Endothelial cell of umbilical vein (primary cell): ENCODE data around the gene GSDME. TPM values are rescaled to one million over a fixed set of nuclear protein-coding genes. Genes with fewer than 3 reads are reported as not detected.

Experiments
- BruUV-seq: library from RNA; stranded (reverse); fragments of 400-500 nt; replicated peaks from 2 replicates; lab custom pipeline; 2021; lab: Mats Ljungman, UMichigan
- CTCF ChIA-PET: fragments of 300-600, 350-600 bp; sonication (Branson Sonifier 250); formaldehyde crosslinking; loops from one replicate; lab custom pipeline; 2021; ENCODE audit warnings: antibody characterized with exemption, inconsistent platforms; lab: Charles Lee
- POLR2A ChIA-PET: fragments of 300-600, 350-600 bp; sonication (Branson Sonifier 250); formaldehyde crosslinking; loops from one replicate; lab custom pipeline; 2021; ENCODE audit warnings: antibody characterized with exemption, inconsistent platforms; lab: Charles Lee
- DNase-seq: peaks from one replicate; pipeline ENCODE4 v3.0.0-alpha.2; 2011; ENCODE audit warnings: low read depth, low spot score
- FAIRE-seq: peaks from 2 replicates; lab custom pipeline; 2011; peaks lifted over from hg19 to GRCh38; lab: Jason Lieb, UNC
- H2AFZ ChIP-seq: 2 replicates; pipeline ENCODE4 v1.6.0; 2012; ENCODE audit warnings: low read depth, low read length, control low read depth, inconsistent platforms
- H3K27ac ChIP-seq: 2 replicates; pipeline ENCODE4 v1.5.1; 2011; ENCODE audit warnings: low read depth, mild to moderate bottlenecking, control low read depth, low read length, moderate library complexity; ENCODE audit not compliant: insufficient read depth
- H3K27me3 ChIP-seq, 2 experiments: 2 replicates each; pipeline versions ENCODE4 v1.6.0 to v1.6.1; 2011; ENCODE audit warnings: low read length in 2 of 2, mixed read lengths in 1 of 2; ENCODE audit not compliant: control insufficient read depth in 2 of 2, insufficient read depth in 2 of 2
- H3K36me3 ChIP-seq, 2 experiments: 2 replicates in 1 of 2; 3 replicates in 1 of 2; pipeline ENCODE4 v1.5.1; 2011; ENCODE audit warnings: low read length in 2 of 2, mild to moderate bottlenecking in 1 of 2, moderate library complexity in 1 of 2; ENCODE audit not compliant: control insufficient read depth in 2 of 2, insufficient read depth in 2 of 2; ENCODE audit errors: extremely low read depth in 1 of 2
- H3K4me1 ChIP-seq: 3 replicates; pipeline ENCODE4 v1.5.1; 2011; ENCODE audit warnings: mild to moderate bottlenecking, low read length; ENCODE audit not compliant: control insufficient read depth, insufficient read depth; ENCODE audit errors: extremely low read depth
- H3K4me2 ChIP-seq: 2 replicates; pipeline ENCODE4 v1.6.1; 2011; ENCODE audit warnings: low read length, control low read depth, mixed read lengths; ENCODE audit not compliant: insufficient read depth
- H3K4me3 ChIP-seq, 3 experiments: fragments of 200-600 bp in 1 of 3; sonication (generic), shearing (Covaris generic) in 1 of 3; replicated peaks in 1 of 3; 2 replicates each; pipeline ENCODE4 v1.5.1; 2011 to 2016; ENCODE audit warnings: control low read depth in 3 of 3, low read length in 3 of 3, mild to moderate bottlenecking in 2 of 3, inconsistent platforms in 1 of 3, low read depth in 1 of 3, moderate library complexity in 1 of 3; ENCODE audit not compliant: insufficient read depth in 1 of 3
- H3K79me2 ChIP-seq: 2 replicates; pipeline ENCODE4 v1.6.0; 2012; ENCODE audit warnings: low read length, inconsistent platforms; ENCODE audit not compliant: control insufficient read depth, insufficient read depth
- H3K9ac ChIP-seq: replicated peaks from 2 replicates; pipeline ENCODE3; 2011; ENCODE audit warnings: low read length, control low read depth; ENCODE audit not compliant: insufficient read depth; ENCODE audit errors: extremely low read depth
- H3K9me1 ChIP-seq: replicated peaks from 3 replicates; pipeline ENCODE4 v1.6.0; 2011; ENCODE audit warnings: mild to moderate bottlenecking, low read length; ENCODE audit not compliant: control insufficient read depth, insufficient read depth; ENCODE audit errors: extremely low read depth
- H3K9me3 ChIP-seq: replicated peaks from 2 replicates; pipeline ENCODE4 v1.5.1; 2012; ENCODE audit warnings: low read length, inconsistent platforms; ENCODE audit not compliant: control insufficient read depth, insufficient read depth
- H4K20me1 ChIP-seq: replicated peaks from 2 replicates; pipeline ENCODE3; 2011; ENCODE audit warnings: mild to moderate bottlenecking, low read length; ENCODE audit not compliant: control insufficient read depth, insufficient read depth; ENCODE audit errors: extremely low read depth
- EZH2 ChIP-seq: IDR thresholded peaks from 2 replicates; pipeline ENCODE4 v1.6.1; 2012; ENCODE audit warnings: borderline replicate concordance, low read depth, mild to moderate bottlenecking, moderate library complexity, low read length, inconsistent platforms; ENCODE audit not compliant: severe bottlenecking
- FOS ChIP-seq: IDR thresholded peaks from 2 replicates; pipeline ENCODE4 v1.6.1; 2011; ENCODE audit warnings: mild to moderate bottlenecking, low read length, moderate library complexity, borderline replicate concordance; ENCODE audit not compliant: insufficient read depth
- GATA2 ChIP-seq: IDR thresholded peaks from 2 replicates; pipeline ENCODE4 v1.7.0; 2011; ENCODE audit warnings: low read depth, mild to moderate bottlenecking, moderate library complexity, mixed read lengths, low read length; ENCODE audit not compliant: insufficient read length, insufficient read depth
- JUN ChIP-seq: IDR thresholded peaks from 2 replicates; pipeline ENCODE4 v1.6.1; 2011; ENCODE audit warnings: borderline replicate concordance, low read depth; ENCODE audit not compliant: insufficient read length, insufficient read depth
- MYC ChIP-seq: IDR thresholded peaks from one replicate; pipeline ENCODE4 v1.6.1; 2011; ENCODE audit warnings: mild to moderate bottlenecking, low read depth, low read length
- POLR2A ChIP-seq: IDR thresholded peaks from 2 replicates; pipeline ENCODE4 v1.6.1; 2012; ENCODE audit warnings: low read depth, mild to moderate bottlenecking, control low read depth, low read length
- POLR2AphosphoS5 ChIP-seq: IDR thresholded peaks from 2 replicates; pipeline ENCODE4 v1.6.1; 2012; ENCODE audit warnings: low read depth, mild to moderate bottlenecking, control low read depth, low read length, moderate library complexity; ENCODE audit not compliant: insufficient read depth
- dilution Hi-C: fragments of 300-500 bp; cut with MboI; formaldehyde crosslinking; loops from one replicate; pipeline ENCODE4 v1.15.0; 2019; ENCODE audit warnings: low sequenced_read_pairs; ENCODE audit not compliant: extremely low pct_ligation_motif_present
- intact Hi-C: fragments of 100-400 bp; cut with micrococcal nuclease; formaldehyde crosslinking; loops from one replicate; pipeline ENCODE4 v1.10.0; 2022
- polyA plus RNA-seq, 4 experiments: library from polyadenylated mRNA; depleted of rRNA in 3 of 4; stranded (reverse) in 3 of 4; unstranded in 1 of 4; fragments of >200 nt; gene quantifications; 2 replicates each; pipeline versions ENCODE4 v1.2.1 to v1.2.3, GENCODE V29; 2011 to 2012; ENCODE audit warnings: missing spikeins in 1 of 4
- total RNA-seq: library from RNA; stranded (reverse); gene quantifications from 2 replicates; pipeline ENCODE4 v1.2.3, GENCODE V29; 2021
- TF ChIP-seq, protein P1 (sequence below): IDR thresholded peaks from 2 replicates; pipeline ENCODE4 v1.6.1; 2011; ENCODE audit not compliant: insufficient read depth, insufficient read length
- TF ChIP-seq, protein P2 (sequence below), 2 donors: IDR thresholded peaks; 1 replicate in 1 of 2; 2 replicates in 1 of 2; pipeline ENCODE4 v1.5.1; 2011; ENCODE audit warnings: low read length in 2 of 2, mild to moderate bottlenecking in 2 of 2, moderate library complexity in 2 of 2, control low read depth in 1 of 2, inconsistent platforms in 1 of 2, low read depth in 1 of 2; ENCODE audit not compliant: insufficient read depth in 1 of 2; ENCODE audit errors: extremely low read depth in 1 of 2

Gene GSDME
- total and polyA plus RNA-seq, 2 donors (not counting 3 experiments of a cell fraction or from before 2014, with no cell fraction given): 21.1 to 23.4 TPM

DNA sequence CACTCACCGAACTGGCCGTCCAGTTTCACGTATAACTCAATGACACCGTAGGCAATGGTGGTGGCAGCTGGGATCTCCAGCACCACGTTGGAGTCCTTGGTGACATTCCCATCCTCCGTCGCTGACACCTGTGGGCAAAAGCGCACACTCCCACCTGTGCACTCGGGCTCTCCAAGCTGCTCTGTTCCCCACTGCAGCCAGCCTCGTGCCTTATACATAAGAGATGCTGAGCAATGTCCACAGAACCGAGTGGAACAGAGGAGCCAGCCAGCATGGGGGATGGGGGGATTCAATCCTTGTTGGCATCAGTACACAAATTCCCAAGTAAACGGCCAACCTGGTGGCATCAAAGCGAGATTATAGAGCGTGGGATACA lies 40.0 kb downstream of the GSDME start:
- FAIRE-seq (no peak), DNase-seq (no peak)
- POLR2A ChIA-PET: no interaction called here
- H3K4me1 ChIP-seq: no peaks in the 10 kb centered on the region
- TF ChIP-seq, protein P1, sequence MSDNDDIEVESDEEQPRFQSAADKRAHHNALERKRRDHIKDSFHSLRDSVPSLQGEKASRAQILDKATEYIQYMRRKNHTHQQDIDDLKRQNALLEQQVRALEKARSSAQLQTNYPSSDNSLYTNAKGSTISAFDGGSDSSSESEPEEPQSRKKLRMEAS: no peak
- no peak for TF ChIP-seq POLR2A
- no peak for TF ChIP-seq GATA2
- no peak for TF ChIP-seq JUN
- TF ChIP-seq FOS: no peak
- TF ChIP-seq EZH2: no peak
- TF ChIP-seq MYC: no peak
- TF ChIP-seq POLR2AphosphoS5: no peak
- TF ChIP-seq, protein P2, sequence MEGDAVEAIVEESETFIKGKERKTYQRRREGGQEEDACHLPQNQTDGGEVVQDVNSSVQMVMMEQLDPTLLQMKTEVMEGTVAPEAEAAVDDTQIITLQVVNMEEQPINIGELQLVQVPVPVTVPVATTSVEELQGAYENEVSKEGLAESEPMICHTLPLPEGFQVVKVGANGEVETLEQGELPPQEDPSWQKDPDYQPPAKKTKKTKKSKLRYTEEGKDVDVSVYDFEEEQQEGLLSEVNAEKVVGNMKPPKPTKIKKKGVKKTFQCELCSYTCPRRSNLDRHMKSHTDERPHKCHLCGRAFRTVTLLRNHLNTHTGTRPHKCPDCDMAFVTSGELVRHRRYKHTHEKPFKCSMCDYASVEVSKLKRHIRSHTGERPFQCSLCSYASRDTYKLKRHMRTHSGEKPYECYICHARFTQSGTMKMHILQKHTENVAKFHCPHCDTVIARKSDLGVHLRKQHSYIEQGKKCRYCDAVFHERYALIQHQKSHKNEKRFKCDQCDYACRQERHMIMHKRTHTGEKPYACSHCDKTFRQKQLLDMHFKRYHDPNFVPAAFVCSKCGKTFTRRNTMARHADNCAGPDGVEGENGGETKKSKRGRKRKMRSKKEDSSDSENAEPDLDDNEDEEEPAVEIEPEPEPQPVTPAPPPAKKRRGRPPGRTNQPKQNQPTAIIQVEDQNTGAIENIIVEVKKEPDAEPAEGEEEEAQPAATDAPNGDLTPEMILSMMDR (IDR thresholded peaks at IDR 0.05; ENCODE audit: extremely low read depth in 1 of 2, insufficient read depth in 1 of 2, low read depth in 1 of 2, low read length in 2 of 2): no peak
- intact Hi-C loops (no loop called here), dilution Hi-C loops (no loop called here)
- no peak overlapping the region for H3K4me3 ChIP-seq
- CTCF ChIA-PET: interaction anchor here (1.0 kb wide), 1 partner anchor 17 kb away, joined by 4 read pairs; no protein-coding TSS in a partner anchor
- H3K9ac ChIP-seq: no peak overlapping the region
- H3K27me3 ChIP-seq: no peaks in the 10 kb centered on the region
- no peaks in the 10 kb centered on the region for H3K9me3 ChIP-seq
- H3K4me2 ChIP-seq: no peak overlapping the region
- no peaks in the 10 kb centered on the region for H3K79me2 ChIP-seq
- no peak overlapping the region for H3K27ac ChIP-seq
- H2AFZ ChIP-seq: no peak overlapping the region
- no TSS peak for BruUV-seq
- no peaks in the 10 kb centered on the region for H3K36me3 ChIP-seq
- H4K20me1 ChIP-seq: no peaks in the 10 kb centered on the region
- H3K9me1 ChIP-seq: no peaks in the 10 kb centered on the region
